Suprapubic skin (tissue), 4 donors: ENCODE results near the gene PRKN. TPM values are rescaled to one million over a fixed set of nuclear protein-coding genes. Genes with fewer than 3 reads are reported as not detected.

ENCODE experiments used
- DNase-seq, 2 donors: peaks; one replicate each; pipeline ENCODE4 v3.0.0-alpha.2; 2019; ENCODE audit warnings: low spot score in 2 of 2
- H3K27ac ChIP-seq: fragments of 200-600 bp; sonication (generic); one replicate; pipeline ENCODE4 v1.5.1; 2019
- H3K27me3 ChIP-seq: fragments of 200-600 bp; sonication (generic); one replicate; pipeline ENCODE4 v1.5.1; 2019
- H3K36me3 ChIP-seq: fragments of 200-600 bp; sonication (generic); one replicate; pipeline ENCODE4 v1.5.1; 2019
- H3K4me1 ChIP-seq: fragments of 200-600 bp; sonication (generic); one replicate; pipeline ENCODE4 v1.5.1; 2019
- H3K4me3 ChIP-seq: fragments of 200-600 bp; sonication (generic); one replicate; pipeline ENCODE4 v1.5.1; 2019; ENCODE audit warnings: mild to moderate bottlenecking
- H3K9me3 ChIP-seq: fragments of 200-600 bp; sonication (generic); one replicate; pipeline ENCODE4 v1.5.1; 2019
- EP300 ChIP-seq: sonication (generic); formaldehyde crosslinking; IDR thresholded peaks from one replicate; pipeline ENCODE4 v1.6.1; 2017; ENCODE audit warnings: antibody characterized with exemption
- POLR2A ChIP-seq, 2 donors: fragments of 450-650 bp; IDR thresholded peaks; one replicate each; pipeline ENCODE4 v1.6.1; 2017; ENCODE audit warnings: antibody characterized with exemption in 2 of 2, mild to moderate bottlenecking in 2 of 2, moderate library complexity in 2 of 2
- POLR2AphosphoS5 ChIP-seq, 3 donors: sonication (generic); formaldehyde crosslinking; IDR thresholded peaks; one replicate each; pipeline ENCODE4 v1.6.1; 2017; ENCODE audit warnings: antibody characterized with exemption in 3 of 3
- WGBS: methylation state at CpG from one replicate; pipeline ENCODE4 v1.1.5; 2018; 5-methylcytosine and 5-hydroxymethylcytosine counted together
- total RNA-seq, 4 donors: library from RNA; depleted of rRNA; stranded (reverse); fragments of >200 nt; gene quantifications; one replicate each; pipeline ENCODE4 v1.1.0, GENCODE V29; 2016
- TF ChIP-seq, protein P1 (sequence below), 2 donors: fragments of 200-600 bp in 1 of 2; fragments of 450-650 bp in 1 of 2; sonication (generic) in 1 of 2; IDR thresholded peaks; one replicate each; pipeline ENCODE4 v1.5.1; 2016 to 2019; ENCODE audit warnings: antibody characterized with exemption in 2 of 2, mild to moderate bottlenecking in 1 of 2, moderate library complexity in 1 of 2

Gene PRKN
- total RNA-seq, 4 donors from 2014 or later, result 7.2 to 22.8 (median 14.4) TPM

DNA sequence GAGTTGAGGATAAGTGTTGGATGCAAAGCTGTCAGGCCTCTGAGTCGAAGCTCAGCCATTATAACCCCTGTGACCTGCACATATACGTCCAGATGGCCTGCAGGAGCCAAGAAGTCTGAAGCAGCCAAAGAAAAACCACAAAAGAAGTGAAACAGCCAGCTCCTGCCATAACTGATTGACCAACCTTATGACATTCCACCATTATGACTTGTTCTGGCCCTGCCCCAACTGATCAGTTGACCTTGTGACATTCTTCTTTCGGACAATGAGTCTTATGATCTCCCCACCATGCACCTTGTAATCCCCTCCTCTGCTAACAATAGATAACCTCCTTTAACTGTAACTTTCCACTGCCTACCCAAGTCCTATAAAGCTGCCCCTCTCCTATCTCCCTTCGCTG lies 1320.0 kb downstream of the PRKN start:
- H3K27me3 ChIP-seq, result no peaks in the 10 kb centered on the region
- no peak for TF ChIP-seq EP300
- TF ChIP-seq, protein P1, sequence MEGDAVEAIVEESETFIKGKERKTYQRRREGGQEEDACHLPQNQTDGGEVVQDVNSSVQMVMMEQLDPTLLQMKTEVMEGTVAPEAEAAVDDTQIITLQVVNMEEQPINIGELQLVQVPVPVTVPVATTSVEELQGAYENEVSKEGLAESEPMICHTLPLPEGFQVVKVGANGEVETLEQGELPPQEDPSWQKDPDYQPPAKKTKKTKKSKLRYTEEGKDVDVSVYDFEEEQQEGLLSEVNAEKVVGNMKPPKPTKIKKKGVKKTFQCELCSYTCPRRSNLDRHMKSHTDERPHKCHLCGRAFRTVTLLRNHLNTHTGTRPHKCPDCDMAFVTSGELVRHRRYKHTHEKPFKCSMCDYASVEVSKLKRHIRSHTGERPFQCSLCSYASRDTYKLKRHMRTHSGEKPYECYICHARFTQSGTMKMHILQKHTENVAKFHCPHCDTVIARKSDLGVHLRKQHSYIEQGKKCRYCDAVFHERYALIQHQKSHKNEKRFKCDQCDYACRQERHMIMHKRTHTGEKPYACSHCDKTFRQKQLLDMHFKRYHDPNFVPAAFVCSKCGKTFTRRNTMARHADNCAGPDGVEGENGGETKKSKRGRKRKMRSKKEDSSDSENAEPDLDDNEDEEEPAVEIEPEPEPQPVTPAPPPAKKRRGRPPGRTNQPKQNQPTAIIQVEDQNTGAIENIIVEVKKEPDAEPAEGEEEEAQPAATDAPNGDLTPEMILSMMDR (IDR thresholded peaks at IDR 0.05), result no peak
- no peak for TF ChIP-seq POLR2AphosphoS5 (IDR thresholded peaks at IDR 0.05)
- TF ChIP-seq POLR2A (IDR thresholded peaks at IDR 0.05), result no peak
- no peak overlapping the region for H3K27ac ChIP-seq
- no peaks in the 10 kb centered on the region for H3K9me3 ChIP-seq
- 62% methylated on average over 4 of the region's 4 CpGs for WGBS
- no peaks in the 10 kb centered on the region for H3K36me3 ChIP-seq
- DNase-seq, result no peak
- no peak overlapping the region for H3K4me3 ChIP-seq
- H3K4me1 ChIP-seq, result peaks cover 5% of the 10 kb centered on the region

- peaks cover 5% of the 10 kb centered on the region for H3K4me1 ChIP-seq
- 37% methylated on average over 2 of the region's 2 CpGs for WGBS
- H3K27ac ChIP-seq, result no peak overlapping the region
These were observed 1320.5 kb downstream of the PRKN start for GRCh38 chr6:161407115-161407514.

DNA sequence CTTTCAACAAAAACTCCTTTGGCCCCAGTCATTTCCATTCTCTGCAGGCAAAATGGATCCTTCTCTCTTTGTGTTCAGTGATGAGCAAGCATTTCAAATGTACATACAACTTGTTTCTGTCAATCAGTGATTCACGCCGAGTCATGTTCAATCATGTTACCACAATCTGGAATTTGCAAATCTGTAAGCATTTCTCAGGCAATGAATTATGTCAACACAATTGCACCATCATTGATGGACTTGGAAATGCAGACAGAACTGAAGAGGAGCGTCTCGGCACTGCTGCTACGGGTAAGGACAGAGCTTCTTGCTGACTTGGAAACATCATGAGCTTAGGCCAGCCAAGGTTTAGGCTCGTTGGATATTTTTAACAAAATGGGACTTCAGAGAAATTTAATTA lies 1320.9 kb downstream of the PRKN start:
- DNase-seq, result no peak
- 59% methylated on average over 6 of the region's 6 CpGs for WGBS
- Histone ChIP-seq H3K36me3 (no peaks in the 10 kb centered on the region), H3K9me3 (no peaks in the 10 kb centered on the region), H3K27me3 (no peaks in the 10 kb centered on the region), H3K4me1 (peaks cover 5% of the 10 kb centered on the region), H3K27ac (no peak overlapping the region), H3K4me3 (no peak overlapping the region)
- TF ChIP-seq POLR2AphosphoS5 (IDR thresholded peaks at IDR 0.05) (peak in 1 of 3 donors; percentile 21), POLR2A (IDR thresholded peaks at IDR 0.05) (no peak), EP300 (no peak)
- TF ChIP-seq, protein P1 (IDR thresholded peaks at IDR 0.05), result no peak

More at GRCh38 chr6:161407115-161407514, 1320.5 kb downstream of the PRKN start:
- Histone ChIP-seq H3K4me3 (no peak overlapping the region), H3K27me3 (no peaks in the 10 kb centered on the region), H3K36me3 (no peaks in the 10 kb centered on the region), H3K9me3 (no peaks in the 10 kb centered on the region)
- TF ChIP-seq, protein P1 (IDR thresholded peaks at IDR 0.05), result no peak
- TF ChIP-seq EP300 (no peak), POLR2A (IDR thresholded peaks at IDR 0.05) (no peak), POLR2AphosphoS5 (IDR thresholded peaks at IDR 0.05) (no peak)
- DNase-seq, result no peak

- Histone ChIP-seq H3K27ac (no peak overlapping the region), H3K4me3 (no peak overlapping the region), H3K36me3 (no peaks in the 10 kb centered on the region), H3K9me3 (no peaks in the 10 kb centered on the region), H3K27me3 (no peaks in the 10 kb centered on the region), H3K4me1 (peaks cover 5% of the 10 kb centered on the region)
- WGBS, result 96% methylated on average over 4 of the region's 4 CpGs
- TF ChIP-seq POLR2A (IDR thresholded peaks at IDR 0.05), result no peak
- TF ChIP-seq, protein P1 (IDR thresholded peaks at IDR 0.05), result no peak
- TF ChIP-seq EP300, result no peak
- TF ChIP-seq POLR2AphosphoS5 (IDR thresholded peaks at IDR 0.05), result no peak
- DNase-seq, result no peak
These were observed 1322.1 kb downstream of the PRKN start for GRCh38 chr6:161405418-161405817.

GRCh38 chr6:161403717-161404116 lies 1323.8 kb downstream of the PRKN start:
- Histone ChIP-seq H3K4me1 (peaks cover 5% of the 10 kb centered on the region), H3K4me3 (no peak overlapping the region), H3K36me3 (no peaks in the 10 kb centered on the region), H3K27me3 (no peaks in the 10 kb centered on the region), H3K9me3 (no peaks in the 10 kb centered on the region), H3K27ac (no peak overlapping the region)
- WGBS, result 67% methylated on average over 1 of the region's 1 CpG
- no peak for DNase-seq
- TF ChIP-seq, protein P1 (IDR thresholded peaks at IDR 0.05), result no peak
